GM19463 (cell line): ENCODE measurements around the gene GTPBP3.
"Not testable (repeated sequence)": the region's sequence is repeated elsewhere in the genome, so short reads cannot be mapped to it uniquely, and the experiment has no call there.

Source experiments
- ATAC-seq: cut with Tn5 transposase; IDR thresholded peaks from one replicate; pipeline ENCODE4 v1.9.1; 2021; ENCODE audit warnings: mild to moderate bottlenecking, moderate library complexity; ENCODE audit not compliant: unreplicated experiment

GTPBP3 gene, protein sequence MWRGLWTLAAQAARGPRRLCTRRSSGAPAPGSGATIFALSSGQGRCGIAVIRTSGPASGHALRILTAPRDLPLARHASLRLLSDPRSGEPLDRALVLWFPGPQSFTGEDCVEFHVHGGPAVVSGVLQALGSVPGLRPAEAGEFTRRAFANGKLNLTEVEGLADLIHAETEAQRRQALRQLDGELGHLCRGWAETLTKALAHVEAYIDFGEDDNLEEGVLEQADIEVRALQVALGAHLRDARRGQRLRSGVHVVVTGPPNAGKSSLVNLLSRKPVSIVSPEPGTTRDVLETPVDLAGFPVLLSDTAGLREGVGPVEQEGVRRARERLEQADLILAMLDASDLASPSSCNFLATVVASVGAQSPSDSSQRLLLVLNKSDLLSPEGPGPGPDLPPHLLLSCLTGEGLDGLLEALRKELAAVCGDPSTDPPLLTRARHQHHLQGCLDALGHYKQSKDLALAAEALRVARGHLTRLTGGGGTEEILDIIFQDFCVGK

DNA sequence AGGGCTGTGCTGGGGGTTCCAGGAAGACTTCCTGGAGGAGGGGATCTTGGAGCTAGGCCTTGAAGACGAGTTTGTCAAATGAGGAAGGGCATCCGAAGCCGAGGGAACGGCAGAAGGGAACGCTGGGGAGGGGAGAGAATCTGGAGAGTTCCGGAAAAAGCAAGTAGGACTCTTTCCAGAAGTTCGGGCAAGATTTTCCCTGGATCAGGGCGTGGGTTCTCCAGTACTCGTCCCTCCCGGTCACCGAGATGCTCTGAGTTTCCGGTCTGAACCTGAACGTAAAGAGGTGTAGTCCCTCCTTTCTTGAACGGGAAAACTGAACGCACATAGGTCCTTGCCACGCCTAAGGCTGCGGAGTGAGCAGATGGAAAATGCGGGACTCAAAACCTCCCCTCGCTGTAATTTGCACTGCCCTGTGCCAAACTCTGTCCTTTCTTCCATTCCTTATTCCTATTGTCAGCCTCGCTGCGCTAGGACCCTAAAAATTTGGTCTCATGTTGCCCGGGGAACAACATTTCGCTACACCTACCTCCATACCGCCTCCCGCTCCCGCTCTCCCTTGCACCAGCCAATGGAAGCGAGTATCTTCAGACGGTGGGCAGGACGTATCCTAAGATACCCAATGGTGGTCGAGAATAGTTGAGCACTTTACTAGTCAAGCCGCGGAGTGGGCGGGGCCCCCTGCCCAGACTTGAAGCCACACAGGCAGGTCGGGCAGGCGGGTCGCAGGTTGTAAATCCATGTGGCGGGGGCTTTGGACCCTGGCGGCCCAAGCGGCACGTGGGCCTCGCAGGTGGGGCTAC, at the start of gene GTPBP3:
Gene GTPBP3 (plus strand): TSS at position 682 of the 803 bp plus-strand sequence. CDS start 59 bp downstream, at position 741.
- ATAC-seq, result peak; percentile 78

DNA sequence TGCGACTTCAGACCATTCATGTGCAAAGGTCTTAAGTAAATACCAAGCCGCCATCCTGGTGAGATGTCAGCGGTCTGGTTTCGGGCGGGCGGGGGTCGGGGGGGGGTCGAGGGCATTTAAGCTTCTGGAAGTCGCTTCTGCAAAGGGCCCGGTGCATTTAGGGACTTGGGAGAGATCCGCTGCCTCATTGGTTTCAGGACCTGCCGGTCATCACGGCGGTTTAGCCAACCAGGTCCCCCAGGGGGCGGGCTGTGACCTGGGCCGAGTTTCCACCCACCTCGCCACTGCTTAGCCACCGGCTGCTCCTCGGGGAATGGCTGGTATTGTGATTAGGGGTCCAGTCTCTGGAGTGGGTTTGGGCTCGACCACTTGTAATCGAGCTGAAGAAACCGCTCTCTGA, 47.9 kb upstream of the GTPBP3 start:
- no peak for ATAC-seq

DNA sequence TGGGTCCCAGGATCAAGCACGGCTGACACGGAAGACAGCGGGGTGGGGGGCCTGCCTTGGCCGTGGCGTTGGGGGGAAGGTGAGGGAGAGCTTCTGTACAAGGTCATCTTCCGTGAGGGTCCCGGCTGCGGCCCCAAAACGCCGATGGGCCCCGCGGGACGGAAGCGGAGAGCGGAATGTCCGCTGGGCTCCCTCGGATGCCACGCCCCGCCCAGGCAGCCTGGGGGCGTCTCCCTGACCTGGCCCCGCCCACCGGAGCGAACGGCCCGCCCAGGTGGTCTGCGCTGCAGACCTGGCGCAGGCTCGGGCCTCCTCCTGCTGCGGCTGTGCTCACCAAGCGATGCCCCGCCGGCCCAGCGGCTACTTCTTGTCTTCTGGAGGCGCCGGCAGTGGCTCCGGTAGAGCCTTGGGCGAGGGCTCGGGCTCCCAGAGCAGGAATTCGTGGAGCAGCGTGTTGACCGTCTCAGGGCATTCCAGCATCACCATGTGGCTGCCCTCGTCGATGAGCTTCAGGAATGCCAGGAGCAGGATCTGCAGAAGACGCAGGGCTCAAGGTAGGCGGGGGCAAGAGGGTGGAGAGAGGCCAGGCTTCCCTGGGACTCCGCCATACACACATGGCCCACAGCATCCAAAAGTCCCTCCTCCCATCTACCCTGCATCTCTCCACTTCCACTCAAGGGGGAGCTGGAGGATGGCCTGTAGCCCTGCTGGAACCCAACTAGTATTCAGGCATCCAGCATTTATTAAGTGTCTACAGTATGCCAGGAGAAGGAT, 44.9 kb upstream of the GTPBP3 start:
- peak; percentile 84 for ATAC-seq

DNA sequence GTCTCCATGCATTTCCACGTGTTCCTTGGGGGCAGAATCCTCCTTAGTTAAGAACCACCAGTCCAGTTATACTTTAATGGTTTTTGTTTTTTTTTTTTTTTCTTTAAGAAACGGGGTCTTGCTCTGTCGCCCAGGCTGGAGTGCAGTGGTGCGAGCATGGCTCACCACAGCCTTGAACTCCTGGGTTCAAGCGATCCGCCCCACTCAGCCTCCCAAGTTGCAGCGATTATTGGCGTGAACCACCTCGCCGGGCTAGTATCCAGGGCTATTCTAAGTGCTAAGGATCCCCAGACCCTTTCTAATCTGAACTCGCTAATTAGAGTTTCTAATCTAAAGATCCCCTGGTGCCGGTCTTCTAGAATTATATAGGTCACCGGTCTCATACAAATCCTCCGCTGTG, 43.7 kb upstream of the GTPBP3 start:
- ATAC-seq, result no peak

DNA sequence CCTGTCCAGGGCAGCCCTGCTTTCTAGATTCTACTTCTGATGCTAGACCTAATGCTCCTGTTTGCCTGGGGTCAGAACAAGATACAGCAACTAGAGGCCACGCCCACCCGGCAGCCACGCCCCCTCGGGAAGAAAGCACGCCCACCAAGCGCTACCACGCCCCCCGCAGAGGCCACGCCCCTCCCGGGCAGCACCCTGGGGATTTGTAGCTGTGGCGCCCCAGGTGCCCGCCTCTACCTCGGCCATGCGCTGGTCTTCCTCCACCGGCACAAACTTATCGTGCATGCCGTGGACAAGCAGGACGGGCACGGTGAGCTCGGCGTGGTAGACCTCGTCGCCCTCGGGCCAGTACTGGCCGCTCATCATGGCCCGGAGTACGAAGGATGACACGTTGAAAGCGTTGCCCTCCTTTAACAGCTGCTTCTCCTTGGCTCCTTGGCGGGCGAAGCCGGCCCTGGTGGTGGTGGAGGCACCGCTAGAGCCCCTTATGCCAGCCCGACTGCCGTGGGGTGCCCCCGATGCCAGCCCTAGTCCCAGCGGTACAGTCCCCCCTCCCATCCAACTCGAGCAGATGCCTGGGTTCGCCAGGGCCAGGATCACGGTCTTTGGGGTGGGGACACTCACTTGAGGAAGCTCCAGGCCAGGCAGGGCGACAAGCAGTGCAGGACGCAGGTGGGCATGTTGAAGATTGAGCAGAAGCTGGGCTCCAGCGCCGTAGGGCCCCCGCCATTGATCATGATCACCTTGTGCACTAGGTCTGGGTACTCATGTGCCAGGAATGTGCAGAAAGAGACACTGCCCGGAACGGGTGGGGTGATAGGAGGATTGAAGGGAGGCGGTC, 43.1 kb upstream of the GTPBP3 start:
- ATAC-seq, result no peak

DNA sequence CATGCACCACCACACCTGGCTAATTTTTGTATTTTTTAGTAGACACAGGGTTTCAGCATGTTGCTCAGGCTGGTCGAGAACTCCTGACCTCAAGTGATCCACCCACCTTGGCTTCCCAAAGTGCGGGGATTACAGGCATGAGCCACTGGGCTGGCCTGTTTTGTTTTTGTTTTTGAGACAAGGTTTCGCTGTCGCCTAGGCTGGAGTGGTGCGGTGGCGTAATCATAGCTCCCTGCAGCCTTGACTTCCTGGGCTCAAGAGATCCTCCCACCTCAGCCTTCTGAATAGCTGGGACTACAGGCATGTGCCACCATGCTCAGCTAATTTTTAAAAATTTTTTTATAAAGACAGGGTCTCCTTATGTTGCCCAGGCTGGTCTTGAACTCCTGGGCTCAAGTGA, 41.8 kb upstream of the GTPBP3 start:
- not testable (repeated sequence) for ATAC-seq

- ATAC-seq, result no peak
These were observed 41.1 kb upstream of the GTPBP3 start for GRCh38 chr19:17296273-17296672.

GRCh38 chr19:17296976-17297375, 40.4 kb upstream of the GTPBP3 start:
- no peak for ATAC-seq

- no peak for ATAC-seq
These were observed 36.2 kb upstream of the GTPBP3 start for GRCh38 chr19:17300992-17301619.

DNA sequence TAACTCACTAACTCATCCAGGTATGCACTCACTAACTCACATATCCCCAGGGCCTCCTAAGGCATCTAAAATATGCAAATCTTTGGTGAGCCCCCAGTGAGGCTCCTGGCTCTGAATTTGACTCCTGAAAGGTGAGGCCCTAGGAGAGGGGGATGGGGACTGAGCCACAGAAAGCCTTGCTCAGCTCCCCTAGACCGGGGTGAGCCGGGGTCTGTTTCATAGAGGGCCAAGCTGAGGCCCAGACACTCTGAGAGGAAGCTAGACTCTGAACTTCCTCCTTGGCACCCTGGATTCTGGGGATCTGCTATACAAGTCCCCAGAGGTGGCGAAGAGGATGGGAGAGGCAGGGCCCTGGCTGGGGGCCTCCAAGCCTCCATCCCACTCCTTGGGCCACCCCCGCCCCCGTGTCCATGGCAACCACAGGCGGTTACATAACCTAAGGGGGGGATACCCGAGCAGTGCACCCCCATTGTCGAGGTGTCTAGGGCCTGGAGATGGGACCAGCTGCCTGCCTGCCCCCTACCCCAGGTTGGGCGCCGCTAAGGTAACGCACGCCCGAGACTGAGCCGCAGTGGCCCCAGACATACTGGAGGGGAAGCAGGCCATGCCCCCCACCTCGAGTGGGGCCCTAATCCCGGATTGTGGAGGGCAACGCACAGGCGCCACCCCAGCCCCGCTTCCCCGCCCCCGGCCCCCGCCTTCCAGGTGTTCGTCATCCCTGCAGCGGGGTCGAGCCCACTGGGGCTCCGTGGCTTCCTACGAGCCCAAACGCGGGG, 34.8 kb upstream of the GTPBP3 start:
- no peak for ATAC-seq

DNA sequence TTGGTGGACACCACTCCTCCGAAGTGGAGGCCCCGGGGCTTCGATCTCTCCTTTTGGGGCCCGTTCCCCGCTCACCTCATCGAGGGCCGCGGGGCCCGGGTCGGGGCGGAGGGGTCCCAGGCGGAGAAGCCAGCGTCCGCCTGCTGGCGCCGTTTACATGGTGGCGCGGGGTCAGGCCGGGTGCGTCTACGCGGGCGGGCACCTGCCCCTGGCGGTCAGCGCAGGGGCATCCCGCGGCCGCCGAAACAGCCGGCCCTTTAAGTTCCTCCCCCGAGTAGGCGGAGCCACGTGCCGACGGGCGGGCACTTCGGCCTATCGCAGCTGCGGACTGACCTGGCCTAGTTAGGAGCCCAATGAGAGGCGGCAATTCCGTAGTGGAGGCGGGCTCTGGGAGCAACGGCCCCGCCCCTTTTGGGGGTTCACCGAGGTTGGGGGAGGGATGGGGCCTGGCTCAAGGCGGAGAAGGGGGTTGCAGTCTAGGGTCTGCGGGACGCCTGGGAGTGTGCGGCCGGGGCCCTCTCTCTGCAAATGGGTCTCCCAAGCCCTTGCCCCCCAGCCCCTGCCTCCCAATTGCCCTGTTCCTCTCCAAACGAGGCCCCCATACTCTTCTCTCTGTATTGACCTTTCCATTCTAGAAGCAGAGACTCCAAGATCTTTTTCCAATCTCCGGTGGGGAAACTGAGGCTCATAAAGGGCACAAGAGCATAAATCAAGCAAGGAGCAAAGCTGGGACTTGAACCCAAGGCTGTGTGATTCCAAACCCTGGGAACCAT, 34.0 kb upstream of the GTPBP3 start, which contains the start of gene ABHD8:
Gene ABHD8 (minus strand): TSS at position 259 of the 773 bp plus-strand sequence. CDS start 1,809 bp downstream, outside the sequence.
- ATAC-seq, result peak; percentile 60

DNA sequence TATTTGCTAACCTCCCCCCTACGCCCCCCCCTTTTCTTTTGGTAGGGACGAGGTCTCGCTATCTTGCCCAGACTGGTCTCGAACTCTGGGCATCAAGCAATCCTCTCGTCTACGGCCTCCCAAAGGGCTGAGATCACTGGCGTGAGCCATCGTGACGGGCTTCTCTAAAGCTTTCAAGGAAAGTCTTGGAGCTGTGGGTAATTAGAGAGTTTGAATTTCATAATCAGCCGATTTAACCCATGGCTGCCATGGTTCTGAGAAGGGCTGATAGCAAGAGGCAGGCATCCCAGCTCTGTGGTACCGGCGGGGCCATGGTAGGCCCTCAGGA, 33.4 kb upstream of the GTPBP3 start:
- no peak for ATAC-seq

DNA sequence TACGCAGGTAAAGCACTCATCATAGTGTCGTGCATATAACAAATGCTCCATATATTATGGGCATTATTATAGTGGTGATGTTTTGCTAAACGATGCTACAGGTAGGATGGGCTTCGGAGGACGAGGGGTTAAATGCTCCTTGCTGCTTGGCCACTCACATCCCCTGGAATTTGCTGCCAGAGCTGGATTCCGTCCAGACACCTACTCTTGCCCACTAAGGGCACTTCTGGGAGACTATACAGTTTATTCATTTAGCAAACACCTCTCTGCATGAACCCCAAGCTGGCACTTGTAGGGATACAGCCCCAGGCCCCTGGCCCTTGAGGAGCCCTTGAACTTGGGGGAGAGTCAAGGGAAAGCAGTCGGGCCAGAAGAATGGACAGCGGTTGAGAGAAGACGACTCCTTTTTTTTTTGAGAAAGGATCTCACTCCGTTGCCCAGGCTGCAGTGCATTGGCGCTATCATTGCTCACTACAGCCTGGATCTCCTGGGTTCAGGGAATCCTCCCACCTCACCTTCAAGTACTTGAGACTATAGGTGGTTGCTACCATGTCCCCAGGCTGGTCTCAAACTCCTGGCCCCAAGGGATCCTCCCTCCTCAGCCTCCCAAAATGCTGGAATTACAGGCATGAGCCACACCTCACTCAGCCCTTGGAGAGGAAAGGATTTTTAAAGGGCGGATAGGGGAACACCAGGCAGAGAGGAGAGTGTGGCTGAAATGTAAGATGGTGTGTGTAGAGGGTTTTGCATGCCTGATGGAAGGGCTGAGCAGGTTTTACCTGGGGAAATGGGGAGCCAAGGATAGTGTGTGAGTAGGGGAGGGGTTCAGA, 32.8 kb upstream of the GTPBP3 start:
- no peak for ATAC-seq

DNA sequence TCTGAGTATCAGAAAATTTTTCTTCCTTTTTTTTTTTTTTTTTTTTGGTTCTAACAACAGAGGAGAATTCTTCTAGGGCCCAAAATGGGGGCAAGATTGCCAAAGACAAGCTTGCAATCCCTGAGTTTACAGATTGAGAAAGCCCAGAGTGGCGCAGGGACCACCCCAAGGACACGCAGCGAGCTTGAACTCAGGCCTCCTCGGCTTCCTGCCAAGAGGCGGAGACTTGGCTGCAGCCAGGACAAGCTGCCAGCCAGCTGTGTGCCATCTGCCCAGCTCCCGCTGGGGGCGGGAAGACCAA, 32.2 kb upstream of the GTPBP3 start:
- ATAC-seq, result no peak

DNA sequence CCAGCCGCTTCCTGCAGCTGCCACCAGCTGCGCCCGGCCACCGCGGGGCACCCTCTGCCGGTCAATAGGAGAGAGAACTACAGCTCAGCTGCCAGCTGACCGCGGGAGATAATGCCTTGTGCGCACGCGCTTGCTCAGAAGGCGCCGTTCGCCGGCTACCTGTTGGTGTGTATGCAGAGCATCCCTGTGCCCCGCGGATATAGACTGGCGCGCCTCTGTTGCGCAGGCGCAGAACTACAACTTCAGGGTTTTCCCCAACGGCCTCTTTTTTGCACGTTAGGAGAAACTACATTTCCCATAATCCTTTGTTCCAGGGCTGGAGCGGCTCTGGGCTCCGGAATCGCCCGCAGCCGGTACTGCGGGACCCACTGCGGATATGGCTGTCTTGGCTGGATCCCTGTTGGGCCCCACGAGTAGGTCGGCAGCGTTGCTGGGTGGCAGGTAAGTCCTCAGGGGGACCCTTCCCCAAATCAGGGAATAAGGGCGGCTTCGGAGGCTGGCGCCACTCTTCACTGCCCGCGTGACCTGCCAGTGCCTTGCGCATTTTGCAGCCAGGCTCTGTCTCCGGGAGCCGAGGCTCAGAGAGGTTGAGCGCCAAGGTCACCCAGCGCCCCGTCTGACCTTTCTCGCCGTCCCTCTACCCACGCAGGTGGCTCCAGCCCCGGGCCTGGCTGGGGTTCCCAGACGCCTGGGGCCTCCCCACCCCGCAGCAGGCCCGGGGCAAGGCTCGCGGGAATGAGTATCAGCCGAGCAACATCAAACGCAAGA, 31.7 kb upstream of the GTPBP3 start, which contains the start of gene MRPL34:
Gene MRPL34 (plus strand): TSS at position 356 of the 768 bp plus-strand sequence. CDS start 21 bp downstream, at position 377.
- ATAC-seq, result peak; percentile 58

GRCh38 chr19:17306285-17306714, 31.1 kb upstream of the GTPBP3 start:
- ATAC-seq, result no peak
